CD8-positive, alpha-beta memory T cell (primary cell): ENCODE results near the gene PEF1. TPM values are rescaled to one million over a fixed set of nuclear protein-coding genes. Genes with fewer than 3 reads are reported as not detected.

Source experiments
- CTCF ChIA-PET: fragments of 350-600 bp; sonication (Branson Sonifier 250); formaldehyde crosslinking; loops from one replicate; lab custom pipeline; 2021; ENCODE audit warnings: antibody characterized with exemption; lab: Charles Lee
- POLR2A ChIA-PET: fragments of 350-600 bp; sonication (Branson Sonifier 250); formaldehyde crosslinking; loops from one replicate; lab custom pipeline; 2021; ENCODE audit warnings: antibody characterized with exemption; lab: Charles Lee
- DNase-seq, 5 donors: peaks; one replicate each; pipeline versions ENCODE4 v3.0.0 to v3.0.0-alpha.2; 2020 to 2022; ENCODE audit warnings: mixed read lengths in 1 of 5
- H3K27ac ChIP-seq: one replicate; pipeline ENCODE4 v1.7.0; 2013; ENCODE audit warnings: low read depth, mild to moderate bottlenecking, low read length, moderate library complexity
- H3K27me3 ChIP-seq: 2 replicates; pipeline ENCODE4 v1.7.0; 2013; ENCODE audit warnings: low read length, mild to moderate bottlenecking; ENCODE audit not compliant: insufficient read depth, poor library complexity, severe bottlenecking
- H3K36me3 ChIP-seq: 2 replicates; pipeline ENCODE4 v1.7.0; 2013; ENCODE audit warnings: mild to moderate bottlenecking, low read length, moderate library complexity; ENCODE audit not compliant: insufficient read depth
- H3K4me1 ChIP-seq: 2 replicates; pipeline ENCODE4 v1.7.0; 2013; ENCODE audit warnings: mild to moderate bottlenecking, low read length, moderate library complexity; ENCODE audit not compliant: insufficient read depth
- H3K4me3 ChIP-seq: 2 replicates; pipeline ENCODE4 v1.7.0; 2013; ENCODE audit warnings: mild to moderate bottlenecking, low read length
- H3K9me3 ChIP-seq: 2 replicates; pipeline ENCODE4 v1.7.0; 2013; ENCODE audit warnings: mild to moderate bottlenecking, low read length
- H3K27ac Mint-ChIP-seq, 8 donors: one replicate each; pipeline ENCODE4 v1.8.0; 2020 to 2021; ENCODE audit warnings: mixed read lengths in 8 of 8, mild to moderate bottlenecking in 6 of 8, inconsistent platforms in 3 of 8, moderate library complexity in 3 of 8
- H3K27me3 Mint-ChIP-seq, 2 donors: one replicate each; pipeline ENCODE4 v1.8.0; 2020 to 2021; ENCODE audit warnings: mixed read lengths in 2 of 2, mild to moderate bottlenecking in 1 of 2, moderate library complexity in 1 of 2
- H3K36me3 Mint-ChIP-seq, 3 donors: one replicate each; pipeline ENCODE4 v1.8.0; 2020 to 2021; ENCODE audit warnings: mixed read lengths in 3 of 3, inconsistent platforms in 1 of 3, mild to moderate bottlenecking in 1 of 3
- H3K4me1 Mint-ChIP-seq, 3 donors: one replicate each; pipeline ENCODE4 v1.8.0; 2020 to 2021; ENCODE audit warnings: mixed read lengths in 3 of 3, inconsistent platforms in 1 of 3, mild to moderate bottlenecking in 1 of 3
- H3K4me3 Mint-ChIP-seq, 7 donors: one replicate each; pipeline ENCODE4 v1.8.0; 2020 to 2021; ENCODE audit warnings: mixed read lengths in 7 of 7, mild to moderate bottlenecking in 6 of 7, moderate library complexity in 4 of 7, inconsistent platforms in 2 of 7
- H3K9me3 Mint-ChIP-seq, 5 donors: one replicate each; pipeline ENCODE4 v1.8.0; 2020 to 2022; ENCODE audit warnings: mixed read lengths in 5 of 5, mild to moderate bottlenecking in 3 of 5, moderate library complexity in 2 of 5, inconsistent platforms in 1 of 5
- polyA plus RNA-seq: library from polyadenylated mRNA; unstranded; fragments of 300-500 nt; fragmentation: Illumina TruSeq; gene quantifications from one replicate; pipeline ENCODE4 v1.2.3, GENCODE V29; 2021
- total RNA-seq, 2 experiments: library from RNA; stranded (reverse); gene quantifications; one replicate each; pipeline ENCODE4 v1.2.3, GENCODE V29; 2021

PEF1 gene
- total and polyA plus RNA-seq, 3 experiments from 2014 or later, result 67.9 to 98.9 (median 69.9) TPM

DNA sequence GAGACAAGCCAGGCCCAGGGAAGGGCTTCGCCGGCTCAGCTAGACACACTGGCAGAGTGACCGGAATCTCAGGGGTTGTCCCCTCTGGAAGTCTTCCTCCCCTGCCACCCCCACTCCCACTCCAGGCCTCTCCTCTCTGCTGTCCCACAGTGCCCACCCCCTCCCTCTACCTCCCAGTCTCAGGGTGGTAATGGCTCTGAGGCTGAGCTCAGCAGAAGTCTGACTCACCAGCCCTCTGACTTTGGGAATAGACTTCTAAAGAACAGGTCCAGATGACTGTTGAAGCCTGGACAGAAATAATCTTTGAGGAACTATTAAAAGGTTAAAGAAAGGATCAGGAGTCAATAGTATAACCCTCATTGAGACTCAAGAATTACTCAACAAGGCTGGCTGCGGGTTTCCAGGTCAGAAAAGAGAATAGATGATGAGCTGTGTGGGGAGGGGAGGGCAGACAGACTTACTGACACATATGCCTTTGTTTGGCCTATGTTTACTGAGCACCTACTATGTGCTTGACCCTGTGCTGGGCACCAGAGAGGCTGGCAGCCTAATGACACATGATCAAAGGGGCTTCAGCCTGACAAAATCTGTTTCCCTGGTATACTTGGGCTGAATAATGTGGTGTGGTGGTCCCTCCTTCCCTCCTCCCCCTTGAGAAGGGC is 19.0 kb downstream of the PEF1 start:
- Histone ChIP-seq H3K36me3 (peaks cover 18% of the 10 kb centered on the region), H3K9me3 (no peaks in the 10 kb centered on the region), H3K27ac (no peak overlapping the region), H3K4me1 (no peaks in the 10 kb centered on the region), H3K4me3 (no peak overlapping the region), H3K27me3 (no peaks in the 10 kb centered on the region)
- H3K4me1 Mint-ChIP-seq, result peaks cover 6 to 12% (median 7%) of the 10 kb centered on the region in 3 donors
- CTCF ChIA-PET, result no interaction called here
- POLR2A ChIA-PET, result no interaction called here
- peaks cover 0 to 56% (median 8%) of the 10 kb centered on the region in 3 donors for H3K36me3 Mint-ChIP-seq
- no peaks in the 10 kb centered on the region for H3K27me3 Mint-ChIP-seq
- H3K4me3 Mint-ChIP-seq, result peak overlapping the region in 1 of 7 donors; percentile 66
- H3K27ac Mint-ChIP-seq, result peak overlapping the region in 2 of 8 donors; percentile 41 to 77
- no peak for DNase-seq
- no peaks in the 10 kb centered on the region for H3K9me3 Mint-ChIP-seq

DNA sequence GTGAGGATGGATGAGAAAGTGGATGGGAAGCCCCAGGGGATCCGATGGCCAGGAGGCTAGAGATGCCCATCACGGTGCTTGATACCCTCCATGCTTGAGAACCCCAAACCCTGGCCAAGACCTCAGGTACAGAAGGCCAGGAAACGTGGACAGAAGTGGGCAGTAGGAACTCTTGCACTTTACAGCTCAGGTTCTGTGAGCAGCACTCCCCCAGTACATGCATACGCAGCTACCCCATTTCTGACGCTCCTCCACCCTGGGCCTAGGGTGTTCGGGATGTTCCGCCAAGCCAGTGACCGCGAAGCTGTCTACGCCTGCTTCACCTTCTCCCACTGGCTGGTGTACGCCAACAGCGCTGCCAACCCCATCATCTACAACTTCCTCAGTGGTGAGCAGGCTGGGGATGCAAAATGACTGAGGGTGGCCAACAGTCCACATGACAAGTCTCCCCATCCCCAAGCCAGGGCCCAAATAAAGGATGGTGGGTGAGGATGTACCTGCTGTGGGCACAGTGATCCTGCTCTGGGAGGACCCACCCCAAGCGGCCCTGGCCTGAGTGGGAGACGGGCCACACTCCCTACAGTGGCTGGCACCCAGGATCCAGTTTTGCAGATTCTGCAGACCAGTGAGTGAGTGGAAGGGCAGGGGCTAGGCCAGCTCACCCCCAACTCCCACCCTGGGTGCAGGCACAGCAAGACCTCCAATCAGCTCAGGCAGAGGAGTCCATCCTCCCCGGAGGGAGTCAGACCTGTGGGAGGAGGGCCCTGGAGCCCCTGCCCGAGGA is 19.8 kb downstream of the PEF1 start:
- no peak overlapping the region for H3K4me3 Mint-ChIP-seq
- POLR2A ChIA-PET, result no interaction called here

DNA sequence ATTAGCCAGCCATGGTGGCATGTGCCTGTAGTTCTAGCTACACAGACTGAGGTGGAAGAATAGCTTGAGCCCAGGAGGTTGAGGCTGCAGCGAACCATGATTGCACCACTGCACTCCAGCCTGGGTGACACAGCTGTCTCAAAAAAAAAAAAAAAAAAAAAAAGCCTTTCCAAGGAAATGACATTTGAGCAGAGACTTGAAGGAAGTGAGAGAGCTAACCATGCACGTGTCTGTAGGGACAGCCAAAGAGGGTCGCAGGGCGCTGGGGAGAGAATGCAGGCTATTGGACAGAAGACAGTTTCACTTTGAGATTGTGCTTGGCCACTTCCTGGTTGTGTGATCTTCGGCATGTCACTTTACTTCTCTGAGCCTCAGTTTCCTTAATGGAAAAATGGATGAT is 20.4 kb downstream of the PEF1 start:
- Mint-ChIP-seq H3K4me3 (no peak overlapping the region), H3K36me3 (peaks cover 0 to 42% (median 8%) of the 10 kb centered on the region in 3 donors), H3K9me3 (no peaks in the 10 kb centered on the region), H3K27me3 (peaks cover 3 to 7% of the 10 kb centered on the region in 2 donors), H3K4me1 (peaks cover 6 to 12% (median 9%) of the 10 kb centered on the region in 3 donors), H3K27ac (peak overlapping the region in 1 of 8 donors; percentile 56)
- no peaks in the 10 kb centered on the region for H3K9me3 ChIP-seq
- H3K27ac ChIP-seq, result no peak overlapping the region
- no peak overlapping the region for H3K4me3 ChIP-seq
- POLR2A ChIA-PET, result no interaction called here
- H3K36me3 ChIP-seq, result peaks cover 10% of the 10 kb centered on the region
- no peaks in the 10 kb centered on the region for H3K27me3 ChIP-seq
- H3K4me1 ChIP-seq, result no peaks in the 10 kb centered on the region
- CTCF ChIA-PET, result no interaction called here
- DNase-seq, result no peak

More for the DNA sequence above, 19.8 kb downstream of the PEF1 start:
- DNase-seq, result no peak
- peaks cover 0 to 48% (median 8%) of the 10 kb centered on the region in 3 donors for H3K36me3 Mint-ChIP-seq
- no peak overlapping the region for H3K27ac ChIP-seq
- H3K4me3 ChIP-seq, result no peak overlapping the region
- no peaks in the 10 kb centered on the region for H3K27me3 ChIP-seq
- H3K27ac Mint-ChIP-seq, result peak overlapping the region in 2 of 8 donors; percentile 6 to 72
- peaks cover under 1 to 1% of the 10 kb centered on the region in 2 donors for H3K27me3 Mint-ChIP-seq
- no peaks in the 10 kb centered on the region for H3K9me3 Mint-ChIP-seq
- H3K9me3 ChIP-seq, result no peaks in the 10 kb centered on the region
- H3K4me1 Mint-ChIP-seq, result peaks cover 6 to 12% (median 7%) of the 10 kb centered on the region in 3 donors
- CTCF ChIA-PET, result no interaction called here
- no peaks in the 10 kb centered on the region for H3K4me1 ChIP-seq
- peaks cover 11% of the 10 kb centered on the region for H3K36me3 ChIP-seq

DNA sequence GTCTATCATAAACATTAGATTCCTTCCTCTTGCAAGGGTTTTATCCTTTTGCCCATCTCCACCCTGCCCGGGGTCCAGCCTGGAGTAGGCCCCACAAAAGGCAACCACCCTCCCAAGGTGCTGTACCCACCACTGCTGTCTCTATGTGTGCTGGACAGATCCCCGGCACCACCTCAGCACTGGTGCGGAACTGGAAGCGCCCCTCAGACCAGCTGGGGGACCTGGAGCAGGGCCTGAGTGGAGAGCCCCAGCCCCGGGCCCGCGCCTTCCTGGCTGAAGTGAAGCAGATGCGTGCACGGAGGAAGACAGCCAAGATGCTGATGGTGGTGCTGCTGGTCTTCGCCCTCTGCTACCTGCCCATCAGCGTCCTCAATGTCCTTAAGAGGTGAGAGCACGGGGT is 21.3 kb downstream of the PEF1 start:
- Mint-ChIP-seq H3K9me3 (no peaks in the 10 kb centered on the region), H3K27ac (no peak overlapping the region), H3K4me1 (peaks cover 6 to 14% (median 9%) of the 10 kb centered on the region in 3 donors), H3K36me3 (peaks cover 0 to 33% (median 6%) of the 10 kb centered on the region in 3 donors), H3K27me3 (peaks cover 9 to 16% of the 10 kb centered on the region in 2 donors), H3K4me3 (no peak overlapping the region)
- CTCF ChIA-PET, result interaction anchor here (0.9 kb wide), 1 partner anchor 14 kb away, joined by 3 read pairs; no protein-coding TSS in a partner anchor
- DNase-seq, result no peak
- Histone ChIP-seq H3K4me3 (no peak overlapping the region), H3K4me1 (no peaks in the 10 kb centered on the region), H3K36me3 (peaks cover 6% of the 10 kb centered on the region), H3K27me3 (peaks cover 6% of the 10 kb centered on the region), H3K9me3 (no peaks in the 10 kb centered on the region), H3K27ac (no peak overlapping the region)
- POLR2A ChIA-PET, result no interaction called here

DNA sequence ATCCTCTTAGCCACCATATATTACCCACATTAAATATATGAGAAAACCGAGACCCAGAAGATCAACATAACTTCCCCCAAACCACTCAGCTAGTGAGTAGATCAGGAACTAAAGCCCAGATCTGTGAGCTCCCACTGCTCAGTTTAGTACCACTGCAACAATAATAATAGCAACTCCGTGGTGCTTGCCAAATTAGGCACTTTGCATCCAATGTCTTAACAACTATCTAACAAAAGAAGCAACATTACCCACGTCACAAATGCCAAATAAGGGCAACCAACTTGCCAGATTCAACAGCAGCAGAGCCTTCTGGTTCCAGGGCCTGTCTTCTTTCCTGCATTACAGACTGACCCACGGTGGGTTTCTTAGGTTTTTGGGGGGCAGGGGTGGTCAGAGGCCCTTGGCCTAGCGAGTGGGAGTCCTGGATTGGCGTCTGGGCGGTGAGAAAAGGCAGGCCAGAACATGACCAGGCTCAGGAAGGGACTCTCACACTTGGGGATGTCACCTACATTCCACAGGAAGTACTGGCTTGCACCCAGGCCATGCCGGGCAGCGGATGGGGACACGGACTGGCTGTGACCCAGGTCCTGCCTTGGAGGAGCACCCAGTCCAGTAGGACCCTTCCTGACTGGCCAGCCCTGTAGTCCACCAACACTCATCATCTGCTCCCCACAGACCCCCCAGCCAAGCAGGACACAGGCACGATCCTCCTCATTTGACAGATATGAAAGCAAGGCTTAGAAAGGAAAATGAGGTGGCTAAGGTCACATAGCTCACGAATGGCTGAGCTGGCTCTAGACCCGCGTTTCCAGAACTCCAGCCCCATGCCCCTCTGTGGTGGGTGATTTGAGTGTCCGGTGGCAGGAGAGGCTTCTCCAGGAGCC is 22.6 kb downstream of the PEF1 start:
- POLR2A ChIA-PET, result no interaction called here
- Histone ChIP-seq H3K27me3 (peaks cover 9% of the 10 kb centered on the region), H3K36me3 (no peaks in the 10 kb centered on the region), H3K9me3 (no peaks in the 10 kb centered on the region), H3K4me1 (no peaks in the 10 kb centered on the region), H3K27ac (no peak overlapping the region), H3K4me3 (no peak overlapping the region)
- H3K27ac Mint-ChIP-seq, result no peak overlapping the region
- DNase-seq, result no peak
- CTCF ChIA-PET, result no interaction called here
- H3K4me1 Mint-ChIP-seq, result peaks cover 10 to 20% (median 12%) of the 10 kb centered on the region in 3 donors
- H3K9me3 Mint-ChIP-seq, result no peaks in the 10 kb centered on the region
- H3K27me3 Mint-ChIP-seq, result peaks cover 13 to 22% of the 10 kb centered on the region in 2 donors
- no peak overlapping the region for H3K4me3 Mint-ChIP-seq
- peaks cover 0 to 20% (median 0%) of the 10 kb centered on the region in 3 donors for H3K36me3 Mint-ChIP-seq

DNA sequence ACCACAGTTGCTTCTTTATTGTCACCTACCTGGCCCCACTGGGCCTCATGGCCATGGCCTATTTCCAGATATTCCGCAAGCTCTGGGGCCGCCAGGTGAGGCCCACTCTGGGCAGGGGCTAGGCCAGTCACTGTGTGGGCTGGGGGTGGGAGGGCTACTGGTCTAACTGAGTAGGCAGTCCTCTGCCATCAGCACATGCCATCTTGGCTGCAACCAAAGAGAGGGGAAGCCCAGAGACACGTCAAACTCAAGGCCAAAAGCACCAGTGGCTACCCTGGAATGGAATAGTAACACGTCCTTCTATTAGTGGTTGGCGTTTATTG is 23.2 kb downstream of the PEF1 start:
- Mint-ChIP-seq H3K4me1 (peaks cover 11 to 25% (median 15%) of the 10 kb centered on the region in 3 donors), H3K4me3 (no peak overlapping the region), H3K27me3 (peaks cover 20 to 29% of the 10 kb centered on the region in 2 donors), H3K9me3 (no peaks in the 10 kb centered on the region), H3K36me3 (peaks cover 0 to 15% (median 0%) of the 10 kb centered on the region in 3 donors), H3K27ac (no peak overlapping the region)
- Histone ChIP-seq H3K27ac (no peak overlapping the region), H3K36me3 (no peaks in the 10 kb centered on the region), H3K4me1 (no peaks in the 10 kb centered on the region), H3K4me3 (no peak overlapping the region), H3K27me3 (peaks cover 15% of the 10 kb centered on the region), H3K9me3 (no peaks in the 10 kb centered on the region)
- POLR2A ChIA-PET, result no interaction called here
- DNase-seq, result no peak
- CTCF ChIA-PET, result interaction anchor here (1.2 kb wide), 1 partner anchor 9 kb away, joined by 3 read pairs; no protein-coding TSS in a partner anchor

DNA sequence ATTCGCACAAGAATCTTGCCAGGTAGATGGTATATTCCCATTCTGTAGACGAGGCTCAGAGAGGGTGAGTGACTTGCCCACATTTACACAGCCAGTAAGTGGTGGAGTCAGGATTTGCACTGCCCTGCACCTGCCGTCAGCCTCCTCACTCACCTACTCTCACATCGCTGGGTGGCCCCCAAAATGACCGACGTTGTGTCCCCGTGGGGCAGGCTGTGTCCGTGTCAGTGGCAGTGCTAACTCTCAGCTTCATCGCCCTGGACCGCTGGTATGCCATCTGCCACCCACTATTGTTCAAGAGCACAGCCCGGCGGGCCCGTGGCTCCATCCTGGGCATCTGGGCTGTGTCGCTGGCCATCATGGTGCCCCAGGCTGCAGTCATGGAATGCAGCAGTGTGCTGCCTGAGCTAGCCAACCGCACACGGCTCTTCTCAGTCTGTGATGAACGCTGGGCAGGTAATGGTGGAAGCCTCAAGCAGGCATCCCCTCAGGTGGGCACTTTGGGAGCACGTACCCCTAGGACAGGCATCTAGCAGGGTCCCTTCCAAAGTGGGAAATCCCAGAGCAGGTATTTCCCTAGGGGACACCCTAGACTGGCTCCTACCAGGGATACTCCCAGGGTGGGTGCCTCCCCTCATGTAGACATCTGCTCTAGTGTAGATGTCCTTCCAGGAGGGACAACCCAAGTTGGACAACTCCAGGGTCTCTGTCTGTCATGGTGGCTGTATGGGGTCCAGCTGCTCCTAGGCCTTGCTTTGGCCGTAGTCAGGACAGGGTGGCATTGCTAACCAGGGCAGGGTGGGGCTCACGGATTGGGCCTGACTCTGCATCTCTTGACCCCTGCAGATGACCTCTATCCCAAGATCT is 23.8 kb downstream of the PEF1 start:
- no peak for DNase-seq
- Mint-ChIP-seq H3K27ac (no peak overlapping the region), H3K4me3 (no peak overlapping the region), H3K9me3 (no peaks in the 10 kb centered on the region), H3K36me3 (peaks cover 0 to 10% (median 0%) of the 10 kb centered on the region in 3 donors), H3K27me3 (peaks cover 22 to 35% of the 10 kb centered on the region in 2 donors), H3K4me1 (peaks cover 11 to 25% (median 15%) of the 10 kb centered on the region in 3 donors)
- H3K4me1 ChIP-seq, result no peaks in the 10 kb centered on the region
- POLR2A ChIA-PET, result no interaction called here
- no peak overlapping the region for H3K4me3 ChIP-seq
- no peak overlapping the region for H3K27ac ChIP-seq
- H3K9me3 ChIP-seq, result no peaks in the 10 kb centered on the region
- no peaks in the 10 kb centered on the region for H3K36me3 ChIP-seq
- CTCF ChIA-PET, result interaction anchor here (1.2 kb wide), 1 partner anchor 10 kb away, joined by 3 read pairs; no protein-coding TSS in a partner anchor
- peaks cover 20% of the 10 kb centered on the region for H3K27me3 ChIP-seq
